Naive thymus-derived CD8-positive, alpha-beta T cell (primary cell): ENCODE data around the gene P2RX7. TPM values are rescaled to one million over a fixed set of nuclear protein-coding genes. Genes with fewer than 3 reads are reported as not detected.

Experiments used
- ATAC-seq, 2 donors: fragments of 150-1000 bp; cut with Tn5 transposase in 1 of 2; sonication (Bioruptor Pico), chemical (Tn5 transposase) in 1 of 2; 1 replicate in 1 of 2; 2 replicates in 1 of 2; pipeline ENCODE4 v1.10.0; 2021; ENCODE audit warnings: mild to moderate bottlenecking in 2 of 2, moderate library complexity in 2 of 2
- POLR2A ChIA-PET: fragments of 350-600 bp; sonication (Branson Sonifier 250); formaldehyde crosslinking; loops from one replicate; lab custom pipeline; 2021; ENCODE audit warnings: antibody characterized with exemption; lab: Charles Lee
- DNase-seq, 10 donors: peaks; one replicate each; pipeline versions ENCODE4 v3.0.0 to v3.0.0-alpha.2; 2020 to 2022
- H3K27ac Mint-ChIP-seq, 10 donors: one replicate each; pipeline ENCODE4 v1.8.0; 2020 to 2022; ENCODE audit warnings: mild to moderate bottlenecking in 10 of 10, mixed read lengths in 10 of 10, moderate library complexity in 4 of 10, inconsistent platforms in 1 of 10
- H3K27me3 Mint-ChIP-seq, 5 donors: one replicate each; pipeline ENCODE4 v1.8.0; 2021 to 2022; ENCODE audit warnings: mixed read lengths in 5 of 5
- H3K36me3 Mint-ChIP-seq, 3 donors: one replicate each; pipeline ENCODE4 v1.8.0; 2020 to 2022; ENCODE audit warnings: mixed read lengths in 3 of 3, mild to moderate bottlenecking in 2 of 3, inconsistent platforms in 1 of 3
- H3K4me1 Mint-ChIP-seq, 4 donors: one replicate each; pipeline ENCODE4 v1.8.0; 2021 to 2022; ENCODE audit warnings: mixed read lengths in 4 of 4
- H3K4me3 Mint-ChIP-seq, 10 donors: one replicate each; pipeline ENCODE4 v1.8.0; 2020 to 2022; ENCODE audit warnings: mild to moderate bottlenecking in 10 of 10, mixed read lengths in 10 of 10, moderate library complexity in 6 of 10, inconsistent platforms in 1 of 10
- H3K9me3 Mint-ChIP-seq, 9 donors: one replicate each; pipeline ENCODE4 v1.8.0; 2020 to 2022; ENCODE audit warnings: mixed read lengths in 9 of 9, mild to moderate bottlenecking in 3 of 9, inconsistent platforms in 1 of 9, moderate library complexity in 1 of 9
- polyA plus RNA-seq, 3 donors: library from polyadenylated mRNA; unstranded; fragments of 300-500 nt; fragmentation: Illumina TruSeq; gene quantifications; one replicate each; pipeline ENCODE4 v1.2.3, GENCODE V29; 2021
- total RNA-seq, 8 experiments: library from RNA in 2 of 8; stranded (reverse) in 2 of 8; gene quantifications; one replicate each; pipeline ENCODE4 v1.2.3 and lab custom pipeline; 2021 to 2026

The P2RX7 gene
- total and polyA plus RNA-seq, 5 experiments from 2014 or later = 3.2 to 6.9 (median 4.5) TPM

GRCh38 chr12:121232163-121232562 lies 99.5 kb downstream of the P2RX7 start:
- DNase-seq (no peak), ATAC-seq (no peak)
- H3K27me3 Mint-ChIP-seq = no peaks in the 10 kb centered on the region
- peaks cover 0 to 51% (median 6%) of the 10 kb centered on the region in 3 donors for H3K36me3 Mint-ChIP-seq
- peak overlapping the region in 2 of 10 donors; percentile 75 to 83 for H3K27ac Mint-ChIP-seq
- peaks cover 0 to 15% (median 7%) of the 10 kb centered on the region in 4 donors for H3K4me1 Mint-ChIP-seq
- no peaks in the 10 kb centered on the region for H3K9me3 Mint-ChIP-seq
- POLR2A ChIA-PET = no interaction called here
- H3K4me3 Mint-ChIP-seq = no peak overlapping the region

GRCh38 chr12:121232977-121233627 lies 100.4 kb downstream of the P2RX7 start:
- Mint-ChIP-seq H3K36me3 (peaks cover 0 to 51% (median 6%) of the 10 kb centered on the region in 3 donors), H3K27me3 (no peaks in the 10 kb centered on the region), H3K27ac (peak overlapping the region in 4 of 10 donors; percentile 9 to 77 (median 30)), H3K4me3 (no peak overlapping the region), H3K4me1 (peaks cover 4 to 17% (median 9%) of the 10 kb centered on the region in 4 donors), H3K9me3 (no peaks in the 10 kb centered on the region)
- DNase-seq (no peak), ATAC-seq (no peak)
- POLR2A ChIA-PET = no interaction called here

GRCh38 chr12:121233628-121234020 lies 100.9 kb downstream of the P2RX7 start:
- Mint-ChIP-seq H3K9me3 (no peaks in the 10 kb centered on the region), H3K4me3 (no peak overlapping the region), H3K27ac (peak overlapping the region in 2 of 10 donors; percentile 9 to 77), H3K27me3 (no peaks in the 10 kb centered on the region), H3K36me3 (peaks cover 0 to 48% (median 6%) of the 10 kb centered on the region in 3 donors), H3K4me1 (peaks cover 4 to 23% (median 12%) of the 10 kb centered on the region in 4 donors)
- ATAC-seq = no peak
- DNase-seq = no peak
- POLR2A ChIA-PET = interaction anchor here (0.8 kb wide), 1 partner anchor 9 kb away, joined by 8 read pairs; no protein-coding TSS in a partner anchor

GRCh38 chr12:121236776-121237175 lies 104.1 kb downstream of the P2RX7 start:
- Mint-ChIP-seq H3K4me1 (peaks cover 15 to 43% (median 40%) of the 10 kb centered on the region in 4 donors), H3K27ac (peak overlapping the region in 7 of 10 donors; percentile 40 to 86 (median 66)), H3K27me3 (no peaks in the 10 kb centered on the region), H3K9me3 (no peaks in the 10 kb centered on the region), H3K36me3 (peaks cover 0 to 39% (median 6%) of the 10 kb centered on the region in 3 donors), H3K4me3 (no peak overlapping the region)
- ATAC-seq = no peak
- POLR2A ChIA-PET = no interaction called here
- DNase-seq = no peak

- peak overlapping the region in 1 of 10 donors; percentile 38 for H3K4me3 Mint-ChIP-seq
- POLR2A ChIA-PET = interaction anchor here (0.9 to 4.2 kb wide), 4 partner anchors 11 to 144 kb away, joined by 3 to 47 read pairs (median 3); no protein-coding TSS in a partner anchor
- H3K36me3 Mint-ChIP-seq = peaks cover 0 to 34% (median 6%) of the 10 kb centered on the region in 3 donors
These were observed 104.7 kb downstream of the P2RX7 start for GRCh38 chr12:121237415-121237814.

More at GRCh38 chr12:121237415-121237814, 104.7 kb downstream of the P2RX7 start:
- H3K9me3 Mint-ChIP-seq = no peaks in the 10 kb centered on the region
- H3K27me3 Mint-ChIP-seq = no peaks in the 10 kb centered on the region
- H3K27ac Mint-ChIP-seq = peak overlapping the region; percentile 99 to 100 (median 100)
- ATAC-seq = no peak
- no peak for DNase-seq
- H3K4me1 Mint-ChIP-seq = peaks cover 15 to 47% (median 44%) of the 10 kb centered on the region in 4 donors

Other genes with a start within 250 kb of the P2RX7 start
- gene SPPL3, start 228.5 kb upstream of the P2RX7 start, total RNA-seq = 10 to 100 TPM; 54.0 to 56.2 TPM
- gene SPPL3, start 228.5 kb upstream of the P2RX7 start, polyA plus RNA-seq = 10 to 100 TPM; 23.3 to 37.3 (median 23.9) TPM
- gene HNF1A, start 154.3 kb upstream of the P2RX7 start, total RNA-seq = not detected
- not detected for gene HNF1A, start 154.3 kb upstream of the P2RX7 start, polyA plus RNA-seq
- gene C12orf43, start 116.4 kb upstream of the P2RX7 start, total RNA-seq = 10 to 100 TPM; 18.1 to 21.3 TPM
- gene C12orf43, start 116.4 kb upstream of the P2RX7 start, polyA plus RNA-seq = 10 to 100 TPM; 23.4 to 26.0 (median 25.4) TPM
- gene OASL, start 93.6 kb upstream of the P2RX7 start, total RNA-seq = 1 to 10 TPM; 1.6 to 1.9 TPM
- gene OASL, start 93.6 kb upstream of the P2RX7 start, polyA plus RNA-seq = 10 to 100 TPM in 1 of 3 donors, 1 to 10 TPM in 2; 1.9 to 11.2 (median 3.0) TPM
- gene P2RX4, start 77.3 kb downstream of the P2RX7 start, total RNA-seq = 10 to 100 TPM; 29.8 to 36.0 TPM
- 10 to 100 TPM; 27.8 to 33.8 (median 29.3) TPM for gene P2RX4, start 77.3 kb downstream of the P2RX7 start, polyA plus RNA-seq
- gene CAMKK2, start 163.8 kb downstream of the P2RX7 start, total RNA-seq = 10 to 100 TPM; 14.1 to 15.1 TPM
- 10 to 100 TPM; 10.0 to 15.5 (median 14.0) TPM for gene CAMKK2, start 163.8 kb downstream of the P2RX7 start, polyA plus RNA-seq
- gene ANAPC5, start 219.5 kb downstream of the P2RX7 start, total RNA-seq = 100 to 1,000 TPM; 133 to 148 TPM
- 100 to 1,000 TPM in 2 of 3 donors, 10 to 100 TPM in 1; 91.2 to 150 (median 135) TPM for gene ANAPC5, start 219.5 kb downstream of the P2RX7 start, polyA plus RNA-seq